Large intestine (tissue), 3 donors: ENCODE measurements around the gene ABCA1. TPM values are rescaled to one million over a fixed set of nuclear protein-coding genes. Genes with fewer than 3 reads are reported as not detected.

ENCODE experiments used
- DNase-seq, 2 donors: peaks; one replicate each; pipeline versions ENCODE4 v3.0.0 to v3.0.0-alpha.2; 2013
- H3K27ac ChIP-seq: one replicate; pipeline ENCODE4 v1.5.1; 2013; ENCODE audit warnings: low read length
- H3K27me3 ChIP-seq: 2 replicates; pipeline ENCODE4 v1.6.1; 2013; ENCODE audit warnings: low read length; ENCODE audit not compliant: control insufficient read depth, insufficient read depth
- H3K36me3 ChIP-seq: 2 replicates; pipeline ENCODE4 v1.6.1; 2013; ENCODE audit warnings: low read length; ENCODE audit not compliant: control insufficient read depth, insufficient read depth
- H3K4me1 ChIP-seq: one replicate; pipeline ENCODE4 v1.6.1; 2013; ENCODE audit warnings: low read length; ENCODE audit not compliant: control insufficient read depth, insufficient read depth
- H3K4me3 ChIP-seq: one replicate; pipeline ENCODE4 v1.5.1; 2013; ENCODE audit warnings: low read length
- H3K9me3 ChIP-seq: one replicate; pipeline ENCODE4 v1.6.1; 2013; ENCODE audit warnings: mild to moderate bottlenecking, low read depth, low read length, moderate library complexity; ENCODE audit not compliant: control insufficient read depth
- WGBS: methylation state at CpG from one replicate; pipeline ENCODE4 v1.1.5; 2013; ENCODE audit warnings: low lambda C conversion rate; ENCODE audit not compliant: insufficient coverage; 5-methylcytosine and 5-hydroxymethylcytosine counted together
- polyA plus RNA-seq: library from polyadenylated mRNA; unstranded; fragments of 120-200 nt; gene quantifications from one replicate; pipeline ENCODE4 v1.2.1, GENCODE V29; 2013

Gene ABCA1
- polyA plus RNA-seq, 1 donor, result 8.6 TPM

- WGBS, result 86% methylated on average over 1 of the region's 5 CpGs
- no peak for DNase-seq
- H3K27ac ChIP-seq, result no peak overlapping the region
- H3K27me3 ChIP-seq, result no peaks in the 10 kb centered on the region
- no peaks in the 10 kb centered on the region for H3K9me3 ChIP-seq
- peaks cover 11% of the 10 kb centered on the region for H3K4me1 ChIP-seq
- no peak overlapping the region for H3K4me3 ChIP-seq
- H3K36me3 ChIP-seq, result peaks cover 10% of the 10 kb centered on the region
These were observed 55.9 kb downstream of the ABCA1 start for GRCh38 chr9:104871961-104872527.

- peak overlapping the region; percentile 25 for H3K27ac ChIP-seq
- peaks cover 11% of the 10 kb centered on the region for H3K4me1 ChIP-seq
- H3K27me3 ChIP-seq, result no peaks in the 10 kb centered on the region
These were observed 58.1 kb downstream of the ABCA1 start for GRCh38 chr9:104869811-104870210.

GRCh38 chr9:104868687-104869404, 59.1 kb downstream of the ABCA1 start:
- Histone ChIP-seq H3K4me1 (peaks cover 11% of the 10 kb centered on the region), H3K9me3 (no peaks in the 10 kb centered on the region)

More at GRCh38 chr9:104869811-104870210, 58.1 kb downstream of the ABCA1 start:
- Histone ChIP-seq H3K36me3 (no peaks in the 10 kb centered on the region), H3K9me3 (no peaks in the 10 kb centered on the region), H3K4me3 (no peak overlapping the region)
- no peak for DNase-seq
- WGBS, result no CpG with 5 or more reads among the region's 1 CpG

GRCh38 chr9:104868303-104868686, 59.7 kb downstream of the ABCA1 start:
- no peak for DNase-seq

More at GRCh38 chr9:104868687-104869404, 59.1 kb downstream of the ABCA1 start:
- peak; percentile 75 to 78 for DNase-seq
- Histone ChIP-seq H3K36me3 (no peaks in the 10 kb centered on the region), H3K27me3 (no peaks in the 10 kb centered on the region), H3K27ac (peak overlapping the region; percentile 46), H3K4me3 (no peak overlapping the region)
- WGBS, result no CpG with 5 or more reads among the region's 12 CpGs

DNA sequence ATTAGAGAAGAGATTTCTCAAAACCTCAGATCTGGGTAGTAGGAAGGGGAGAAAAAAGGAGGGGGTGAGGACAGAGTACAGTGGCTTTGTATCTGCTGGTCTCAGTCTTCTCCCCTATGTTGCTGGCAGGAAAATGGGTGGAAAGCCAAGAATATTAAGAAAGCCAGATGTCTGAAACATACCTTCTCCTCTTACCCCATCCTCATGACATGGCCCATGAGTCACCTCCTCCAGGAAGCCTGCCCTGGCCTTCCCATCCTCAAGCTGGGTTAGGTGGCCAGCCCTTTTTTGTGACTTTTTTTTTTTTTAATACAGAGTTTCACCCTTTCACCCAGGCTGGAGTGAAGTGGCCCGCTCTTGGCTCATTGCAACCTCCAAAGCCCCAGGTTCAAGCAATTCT, 61.8 kb downstream of the ABCA1 start:
- no CpG with 5 or more reads among the region's 1 CpG for WGBS
- H3K27ac ChIP-seq, result no peak overlapping the region
- H3K27me3 ChIP-seq, result no peaks in the 10 kb centered on the region
- peaks cover 16% of the 10 kb centered on the region for H3K4me1 ChIP-seq
- H3K4me3 ChIP-seq, result no peak overlapping the region
- DNase-seq, result no peak
- H3K36me3 ChIP-seq, result peaks cover 2% of the 10 kb centered on the region
- no peaks in the 10 kb centered on the region for H3K9me3 ChIP-seq

More at GRCh38 chr9:104868303-104868686, 59.7 kb downstream of the ABCA1 start:
- WGBS, result 80% methylated on average over 1 of the region's 8 CpGs
- no peaks in the 10 kb centered on the region for H3K9me3 ChIP-seq
- H3K27me3 ChIP-seq, result no peaks in the 10 kb centered on the region
- H3K36me3 ChIP-seq, result no peaks in the 10 kb centered on the region
- H3K4me3 ChIP-seq, result no peak overlapping the region
- peaks cover 16% of the 10 kb centered on the region for H3K4me1 ChIP-seq
- H3K27ac ChIP-seq, result peak overlapping the region; percentile 46

- H3K4me3 ChIP-seq, result no peak overlapping the region
- no peaks in the 10 kb centered on the region for H3K27me3 ChIP-seq
- no peak overlapping the region for H3K27ac ChIP-seq
- peaks cover 15% of the 10 kb centered on the region for H3K4me1 ChIP-seq
- H3K36me3 ChIP-seq, result peaks cover 2% of the 10 kb centered on the region
- no peaks in the 10 kb centered on the region for H3K9me3 ChIP-seq
- WGBS, result no CpG with 5 or more reads among the region's 5 CpGs
- DNase-seq, result peak in 1 of 2 donors; percentile 50
These were observed 63.3 kb downstream of the ABCA1 start for GRCh38 chr9:104864675-104865104.

DNA sequence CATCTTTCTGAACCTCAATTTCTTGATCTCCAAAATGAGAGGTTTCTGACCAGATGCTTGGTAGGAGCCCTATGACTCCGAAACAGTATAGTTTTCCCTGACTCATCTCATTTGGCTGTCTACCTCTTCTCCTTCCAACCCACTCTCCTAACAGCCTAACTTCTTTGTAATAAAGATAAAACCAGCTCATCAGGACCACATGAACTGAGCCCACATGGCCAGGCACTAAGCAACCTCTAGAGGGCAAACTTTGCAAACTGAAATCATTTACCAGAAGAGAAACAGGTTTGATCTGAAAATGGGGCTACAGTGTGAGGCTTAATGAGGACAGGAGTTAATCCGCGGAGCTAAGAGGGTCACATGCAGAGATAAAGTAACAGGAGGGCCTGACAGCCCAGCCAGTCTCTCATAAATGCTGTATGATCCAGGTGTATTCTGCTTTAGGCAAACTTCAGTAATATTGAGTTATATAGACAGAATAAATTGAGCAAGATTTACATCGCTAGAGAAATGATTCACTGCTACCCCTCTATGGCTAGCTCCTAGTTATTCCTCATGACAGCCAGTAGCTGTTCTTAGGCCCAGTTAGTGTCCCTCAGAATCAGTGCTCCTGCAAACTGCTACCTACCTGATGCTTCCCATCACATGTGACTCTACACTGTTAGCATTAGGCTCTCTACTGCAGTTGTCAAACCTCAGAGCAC, 64.6 kb downstream of the ABCA1 start:
- H3K36me3 ChIP-seq, result peaks cover 7% of the 10 kb centered on the region
- peak; percentile 60 to 73 for DNase-seq
- H3K4me3 ChIP-seq, result no peak overlapping the region
- peaks cover 7% of the 10 kb centered on the region for H3K4me1 ChIP-seq
- H3K27ac ChIP-seq, result no peak overlapping the region
- no peaks in the 10 kb centered on the region for H3K27me3 ChIP-seq
- WGBS, result no CpG with 5 or more reads among the region's 4 CpGs
- H3K9me3 ChIP-seq, result no peaks in the 10 kb centered on the region

- Histone ChIP-seq H3K4me3 (no peak overlapping the region), H3K27ac (no peak overlapping the region), H3K9me3 (no peaks in the 10 kb centered on the region), H3K27me3 (no peaks in the 10 kb centered on the region), H3K4me1 (peaks cover 5% of the 10 kb centered on the region), H3K36me3 (peaks cover 13% of the 10 kb centered on the region)
- WGBS, result no CpG with 5 or more reads among the region's 2 CpGs
- DNase-seq, result no peak
These were observed 66.6 kb downstream of the ABCA1 start for GRCh38 chr9:104861397-104861796.

DNA sequence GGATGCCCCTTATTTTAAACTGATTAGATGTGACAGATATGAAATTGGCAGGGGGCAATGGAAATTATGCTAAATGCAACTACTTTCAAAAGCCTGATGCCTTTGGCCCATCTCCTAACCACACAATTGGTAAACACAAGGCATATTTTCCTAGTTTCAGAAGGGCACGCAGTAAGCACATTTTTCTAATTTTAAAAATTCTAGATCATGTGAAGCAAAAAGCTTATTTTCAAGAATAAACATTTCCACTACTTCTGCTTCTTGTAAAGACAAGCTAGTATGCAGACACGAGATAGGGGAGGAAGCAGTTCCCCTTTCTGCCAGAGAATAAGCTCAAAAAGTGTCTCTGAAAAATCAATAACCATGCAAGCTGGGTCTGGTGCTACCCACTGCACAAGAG, 67.7 kb downstream of the ABCA1 start:
- no peak overlapping the region for H3K27ac ChIP-seq
- peaks cover 5% of the 10 kb centered on the region for H3K4me1 ChIP-seq

GRCh38 chr9:104858846-104859245, 69.1 kb downstream of the ABCA1 start:
- no peak overlapping the region for H3K4me3 ChIP-seq
- no peak overlapping the region for H3K27ac ChIP-seq
- H3K9me3 ChIP-seq, result no peaks in the 10 kb centered on the region
- DNase-seq, result no peak
- H3K27me3 ChIP-seq, result no peaks in the 10 kb centered on the region
- H3K36me3 ChIP-seq, result peaks cover 17% of the 10 kb centered on the region
- H3K4me1 ChIP-seq, result peaks cover 5% of the 10 kb centered on the region
- no CpG with 5 or more reads among the region's 1 CpG for WGBS

More for the DNA sequence above, 67.7 kb downstream of the ABCA1 start:
- H3K36me3 ChIP-seq, result peaks cover 14% of the 10 kb centered on the region
- no peaks in the 10 kb centered on the region for H3K9me3 ChIP-seq
- no peak overlapping the region for H3K4me3 ChIP-seq
- H3K27me3 ChIP-seq, result no peaks in the 10 kb centered on the region
- DNase-seq, result no peak
- WGBS, result 60% methylated on average over 2 of the region's 2 CpGs
